RWPE1 (cell line): ENCODE results near the gene TMEM232.

Source experiments
- CTCF ChIA-PET: fragments of 350-600 bp; sonication (Branson Sonifier 250); formaldehyde crosslinking; extraction: SDS; loops from one replicate; lab custom pipeline; 2021; lab: Yijun Ruan, JAX
- POLR2A ChIA-PET: fragments of 400-600 bp; formaldehyde crosslinking; extraction: SDS; loops from one replicate; lab custom pipeline; 2020; ENCODE audit warnings: antibody characterized with exemption; ENCODE audit not compliant: low non-redundant PET; lab: Yijun Ruan, JAX
- DNase-seq: peaks from one replicate; pipeline ENCODE4 v3.0.0; 2012; ENCODE audit warnings: low spot score
- H3K27ac ChIP-seq: fragments of 450-650 bp; 2 replicates; pipeline ENCODE4 v1.5.1; 2017
- TF ChIP-seq, protein P1 (sequence below): fragments of 450-650 bp; conservative IDR thresholded peaks from 2 replicates; pipeline ENCODE4 v1.5.1; 2017; ENCODE audit warnings: low read depth, mild to moderate bottlenecking

TMEM232 gene

DNA sequence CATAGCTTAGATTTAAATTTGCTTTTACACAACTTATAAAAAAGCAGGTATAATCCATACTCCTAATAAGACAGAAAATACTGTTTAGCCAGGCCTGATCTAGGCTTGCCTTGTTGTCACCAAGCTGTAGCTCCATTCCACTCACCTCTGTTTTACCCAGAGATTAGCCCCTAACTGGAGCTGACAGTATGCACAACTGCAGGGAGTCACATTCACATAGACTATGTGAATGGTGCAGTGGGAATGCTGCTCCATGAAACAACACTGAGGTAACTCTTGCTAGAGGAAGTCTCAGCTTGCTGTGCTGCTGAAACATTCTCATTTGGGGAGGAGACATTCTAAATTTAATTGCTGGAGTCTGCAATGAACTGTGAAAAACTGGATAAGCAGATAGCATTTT, 209.1 kb downstream of the TMEM232 start:
- H3K27ac ChIP-seq, result no peak overlapping the region
- POLR2A ChIA-PET, result no interaction called here
- TF ChIP-seq, protein P1, sequence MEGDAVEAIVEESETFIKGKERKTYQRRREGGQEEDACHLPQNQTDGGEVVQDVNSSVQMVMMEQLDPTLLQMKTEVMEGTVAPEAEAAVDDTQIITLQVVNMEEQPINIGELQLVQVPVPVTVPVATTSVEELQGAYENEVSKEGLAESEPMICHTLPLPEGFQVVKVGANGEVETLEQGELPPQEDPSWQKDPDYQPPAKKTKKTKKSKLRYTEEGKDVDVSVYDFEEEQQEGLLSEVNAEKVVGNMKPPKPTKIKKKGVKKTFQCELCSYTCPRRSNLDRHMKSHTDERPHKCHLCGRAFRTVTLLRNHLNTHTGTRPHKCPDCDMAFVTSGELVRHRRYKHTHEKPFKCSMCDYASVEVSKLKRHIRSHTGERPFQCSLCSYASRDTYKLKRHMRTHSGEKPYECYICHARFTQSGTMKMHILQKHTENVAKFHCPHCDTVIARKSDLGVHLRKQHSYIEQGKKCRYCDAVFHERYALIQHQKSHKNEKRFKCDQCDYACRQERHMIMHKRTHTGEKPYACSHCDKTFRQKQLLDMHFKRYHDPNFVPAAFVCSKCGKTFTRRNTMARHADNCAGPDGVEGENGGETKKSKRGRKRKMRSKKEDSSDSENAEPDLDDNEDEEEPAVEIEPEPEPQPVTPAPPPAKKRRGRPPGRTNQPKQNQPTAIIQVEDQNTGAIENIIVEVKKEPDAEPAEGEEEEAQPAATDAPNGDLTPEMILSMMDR, result no peak
- no peak for DNase-seq
- CTCF ChIA-PET, result no interaction called here

DNA sequence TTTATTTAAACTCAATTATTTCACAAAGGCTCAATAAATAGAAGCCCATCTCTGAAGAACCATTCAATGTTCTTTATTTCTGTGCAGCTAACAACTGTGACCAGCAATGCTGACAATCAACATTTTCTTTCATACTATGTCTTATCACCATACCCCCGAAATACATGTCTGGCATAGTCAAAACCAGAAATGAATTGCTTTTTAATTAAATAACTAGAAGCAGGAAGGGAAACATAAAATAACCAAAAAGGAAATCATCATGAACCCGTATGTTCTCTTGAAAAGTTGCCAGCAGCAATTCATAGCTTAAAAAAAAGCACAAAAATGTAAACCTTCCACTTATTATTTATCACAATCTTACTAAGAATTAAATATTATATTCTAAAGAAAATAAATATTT, 212.4 kb downstream of the TMEM232 start:
- DNase-seq, result no peak
- ChIA-PET CTCF (no interaction called here), POLR2A (no interaction called here)
- H3K27ac ChIP-seq, result no peak overlapping the region
- TF ChIP-seq, protein P1, result no peak

DNA sequence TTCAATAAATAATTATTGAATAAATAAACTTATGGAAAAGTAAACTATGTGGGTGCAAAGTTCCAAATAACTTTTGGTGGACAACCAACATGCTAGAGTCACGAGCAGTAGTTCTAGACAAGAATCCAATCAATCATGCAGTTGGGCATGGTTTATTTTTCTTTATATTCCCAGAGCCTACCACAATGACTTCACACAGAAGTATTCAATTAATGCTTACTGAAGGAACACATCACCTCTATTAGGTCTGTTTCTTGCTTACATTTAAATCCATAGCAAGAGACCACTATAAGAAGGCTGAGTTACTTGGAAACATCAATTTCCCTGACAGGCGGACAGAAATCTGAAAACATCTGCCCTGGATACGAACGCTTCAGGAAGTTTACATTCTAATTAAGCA, 214.2 kb downstream of the TMEM232 start:
- CTCF ChIA-PET, result interaction anchor here (0.6 to 0.9 kb wide), 2 partner anchors 55 to 354 kb away, joined by 3 to 4 read pairs; no protein-coding TSS in a partner anchor
- POLR2A ChIA-PET, result no interaction called here
- no peak overlapping the region for H3K27ac ChIP-seq
- DNase-seq, result no peak
- TF ChIP-seq, protein P1, result no peak

DNA sequence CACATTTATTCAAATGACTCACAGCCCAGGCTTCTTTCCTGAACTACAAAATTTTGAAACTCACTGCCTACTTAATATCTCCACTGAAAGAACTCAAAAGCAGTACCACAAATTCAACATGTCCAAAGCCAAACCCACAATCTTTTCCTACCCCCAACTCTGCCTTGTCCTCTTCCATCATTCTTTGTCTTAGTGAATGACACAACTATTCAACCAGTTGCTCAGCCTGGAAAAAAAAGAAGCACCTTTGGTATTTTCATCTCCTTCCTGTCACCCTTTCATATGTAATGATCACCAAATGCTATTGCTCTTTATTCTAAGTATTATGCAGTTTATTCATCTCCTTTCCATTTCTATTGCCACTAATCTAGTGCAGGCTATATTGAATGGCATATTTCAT, 216.3 kb downstream of the TMEM232 start:
- POLR2A ChIA-PET, result no interaction called here
- TF ChIP-seq, protein P1, result no peak
- CTCF ChIA-PET, result no interaction called here
- no peak for DNase-seq
- H3K27ac ChIP-seq, result no peak overlapping the region

DNA sequence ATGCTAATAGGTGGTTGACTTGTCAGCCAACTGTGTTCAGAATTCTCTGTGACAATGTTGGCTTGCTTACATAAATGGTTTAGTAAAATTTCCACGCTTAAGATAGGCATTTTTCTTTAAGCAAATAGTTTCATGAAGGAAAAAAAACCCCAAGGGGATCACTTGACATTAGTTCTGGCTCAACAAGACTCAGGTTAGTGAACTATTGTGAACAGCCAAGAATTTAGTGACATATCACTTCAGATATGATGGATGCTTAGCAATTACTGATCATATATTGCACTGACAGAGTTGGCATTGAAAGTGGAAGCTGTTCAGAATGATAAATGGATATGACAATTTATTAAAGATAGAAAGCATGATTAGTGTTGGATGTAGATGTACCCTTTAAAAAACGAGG, 218.5 kb downstream of the TMEM232 start:
- POLR2A ChIA-PET, result no interaction called here
- no peak for DNase-seq
- H3K27ac ChIP-seq, result no peak overlapping the region
- CTCF ChIA-PET, result no interaction called here
- TF ChIP-seq, protein P1, result no peak

DNA sequence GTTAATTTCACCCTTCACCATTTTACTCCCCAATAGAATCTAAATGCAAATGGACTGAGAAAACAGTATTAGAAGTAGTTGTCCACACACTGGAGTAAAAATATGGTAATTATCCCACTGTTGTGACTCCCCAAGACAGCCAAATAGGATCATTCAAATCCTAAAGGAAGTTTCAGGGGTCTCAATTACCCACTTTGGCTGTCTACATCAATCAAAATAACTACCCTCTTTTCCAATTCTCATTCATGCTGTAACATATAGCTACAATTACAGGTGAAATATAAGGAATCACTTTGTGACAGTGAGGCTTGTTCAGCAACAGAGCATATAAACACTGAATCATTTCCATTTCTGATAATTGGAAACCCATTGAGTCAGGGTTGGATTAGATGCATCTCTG, 220.1 kb downstream of the TMEM232 start:
- TF ChIP-seq, protein P1, result no peak
- ChIA-PET POLR2A (no interaction called here), CTCF (no interaction called here)
- H3K27ac ChIP-seq, result no peak overlapping the region
- DNase-seq, result no peak
